ENCODE results near the gene FGD3.

- TF ChIP-seq CTCF (IDR thresholded peaks at IDR 0.05; ENCODE audit: borderline replicate concordance, extremely low read depth, low read length, poor library complexity, severe bottlenecking), result no peak
- no peak for TF ChIP-seq EZH2 (IDR thresholded peaks at IDR 0.05; ENCODE audit: borderline replicate concordance, low read depth, low read length, severe bottlenecking)
Measured at GRCh38 chr9:92945796-92946195, 1.5 kb upstream of the FGD3 start.
